T follicular helper cell (primary cell): ENCODE measurements around the gene ARL6IP6.

Source experiments
- DNase-seq: peaks from one replicate; pipeline ENCODE4 v3.0.0-alpha.2; 2020; ENCODE audit warnings: low read depth
- total RNA-seq, 2 experiments: gene quantifications; one replicate each; lab custom pipeline; 2026; lab: John Stamatoyannopoulos, UW

ARL6IP6 gene
- total RNA-seq = 15.5 to 31.6 reads per million in 2 experiments

GRCh38 chr2:152718076-152718908 lies at the start of gene ARL6IP6:
TSS of gene ARL6IP6 (plus strand) at chr2:152718620. CDS start at chr2:152718625, 5 bp downstream.
- peak; percentile 89 for DNase-seq

- DNase-seq = no peak
Measured at GRCh38 chr2:152674334-152674733, 44.1 kb upstream of the ARL6IP6 start.

- DNase-seq = no peak
Measured at GRCh38 chr2:152676461-152676860, 42.0 kb upstream of the ARL6IP6 start.

GRCh38 chr2:152678808-152679207 lies 39.6 kb upstream of the ARL6IP6 start:
- DNase-seq = no peak

- no peak for DNase-seq
Measured at GRCh38 chr2:152682663-152683062, 35.8 kb upstream of the ARL6IP6 start.

GRCh38 chr2:152683400-152683799 lies 35.0 kb upstream of the ARL6IP6 start:
- DNase-seq = no peak

GRCh38 chr2:152686321-152686720 lies 32.1 kb upstream of the ARL6IP6 start:
- DNase-seq = no peak

GRCh38 chr2:152693033-152693432 lies 25.4 kb upstream of the ARL6IP6 start:
- no peak for DNase-seq

- no peak for DNase-seq
Measured at GRCh38 chr2:152694161-152694661, 24.2 kb upstream of the ARL6IP6 start.

GRCh38 chr2:152695763-152696162 lies 22.7 kb upstream of the ARL6IP6 start:
- DNase-seq = no peak

GRCh38 chr2:152696476-152696875 lies 21.9 kb upstream of the ARL6IP6 start:
- DNase-seq = no peak

GRCh38 chr2:152701198-152701597 lies 17.2 kb upstream of the ARL6IP6 start:
- DNase-seq = no peak

- DNase-seq = no peak
Measured at GRCh38 chr2:152706477-152707021, 11.9 kb upstream of the ARL6IP6 start.

- DNase-seq = no peak
Measured at GRCh38 chr2:152708742-152709141, 9.7 kb upstream of the ARL6IP6 start.

- no peak for DNase-seq
Measured at GRCh38 chr2:152710713-152711112, 7.7 kb upstream of the ARL6IP6 start.

GRCh38 chr2:152715112-152715511 lies 3.3 kb upstream of the ARL6IP6 start:
- DNase-seq = no peak

GRCh38 chr2:152715854-152716428 lies 2.5 kb upstream of the ARL6IP6 start:
- no peak for DNase-seq

- peak; percentile 11 for DNase-seq
Measured at GRCh38 chr2:152716805-152717227, 1.6 kb upstream of the ARL6IP6 start.

- DNase-seq = peak; percentile 99
Measured at GRCh38 chr2:152717228-152718075, 968 bp upstream of the ARL6IP6 start, which contains the start of gene PRPF40A. TSS of gene PRPF40A (minus strand) at chr2:152717461. CDS start at chr2:152717439, 22 bp downstream.

GRCh38 chr2:152718909-152719645 lies 657 bp downstream of the ARL6IP6 start:
- no peak for DNase-seq

- DNase-seq = no peak
Measured at GRCh38 chr2:152720794-152721193, 2.4 kb downstream of the ARL6IP6 start.
